NCI-H146 treated with DMSO at 0.1 percent for 48 hours (cell line): ENCODE results near the gene CTRB2.

ENCODE experiments used
- DNase-seq: peaks from one replicate; lab custom pipeline; 2025; ENCODE audit not compliant: unreplicated experiment; lab: John Stamatoyannopoulos, UW

The CTRB2 gene

DNA sequence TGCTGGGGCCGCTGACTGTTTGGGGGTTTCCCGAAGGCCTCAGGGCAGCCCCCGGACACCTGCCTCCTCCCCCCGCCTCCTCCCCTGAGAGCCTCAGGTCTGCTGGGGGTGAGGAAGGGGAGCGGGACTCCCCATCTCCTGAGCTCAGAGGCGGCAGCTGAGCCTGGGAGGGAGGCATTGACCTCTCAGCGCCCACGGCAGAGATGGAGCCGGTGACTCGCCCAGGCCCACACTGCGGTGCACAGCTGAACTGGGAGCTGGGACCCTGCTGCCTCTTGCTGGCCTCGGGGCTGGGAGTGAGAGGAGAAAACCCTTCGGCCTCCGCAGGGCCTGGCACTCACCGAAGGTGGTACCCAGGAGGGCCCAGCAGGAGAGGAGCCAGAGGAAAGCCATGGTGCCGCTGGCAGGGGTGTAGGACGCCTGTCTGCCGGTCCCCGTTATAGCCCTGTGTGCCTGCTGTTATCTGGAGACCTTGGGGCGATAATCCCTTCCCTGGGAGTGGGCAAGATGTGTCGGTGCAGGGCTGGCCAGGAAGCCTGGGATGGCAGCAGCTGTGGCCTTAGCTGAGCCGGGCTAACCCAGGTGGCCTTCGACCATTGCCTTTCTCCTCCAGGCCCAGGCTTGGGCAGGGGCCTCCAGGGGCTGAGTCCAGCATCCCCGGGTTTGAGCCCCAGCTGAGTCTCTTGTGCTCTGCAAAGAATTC is at the start of gene CTRB2:
Gene CTRB2, minus strand, starts transcription at position 413 of the 703 bp plus-strand sequence. Its CDS starts 20 bp downstream, at position 393.
- no peak for DNase-seq

GRCh38 chr16:75256059-75256571 is 49.2 kb upstream of the CTRB2 start:
- no peak for DNase-seq

- DNase-seq = no peak
Observed at GRCh38 chr16:75254359-75254837, 47.4 kb upstream of the CTRB2 start.

GRCh38 chr16:75252946-75253911 is 46.3 kb upstream of the CTRB2 start:
- DNase-seq = no peak

GRCh38 chr16:75252049-75252864 is 45.3 kb upstream of the CTRB2 start:
- DNase-seq = no peak

- peak; percentile 45 for DNase-seq
Observed at GRCh38 chr16:75251280-75252048, 44.5 kb upstream of the CTRB2 start, which contains the start of gene BCAR1. TSS of gene BCAR1 (minus strand) at chr16:75251624. CDS start at chr16:75251482, 142 bp downstream.

DNA sequence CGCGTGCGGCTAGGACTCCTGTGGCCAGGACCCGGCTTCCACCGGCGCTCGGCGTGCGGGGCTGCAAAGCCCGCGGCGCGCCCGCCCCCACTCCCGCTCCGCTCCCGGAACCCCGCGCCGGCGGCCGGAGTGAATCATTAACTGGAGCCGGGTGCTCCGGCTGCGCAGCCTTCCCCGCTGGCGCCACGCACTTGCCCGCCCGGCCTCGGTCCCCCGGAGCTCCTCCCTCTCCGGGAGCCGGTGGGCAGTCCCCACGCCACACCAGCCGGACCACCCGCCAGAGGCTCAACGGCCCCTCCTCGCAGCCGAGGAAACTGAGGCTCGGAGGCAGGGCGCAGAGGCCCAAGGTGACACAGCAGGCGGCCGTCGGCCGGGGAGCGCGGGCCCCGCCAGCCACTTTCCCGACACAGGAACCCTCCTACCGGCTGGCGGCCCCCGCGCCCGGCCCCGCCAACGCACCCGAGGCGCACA is 43.9 kb upstream of the CTRB2 start:
- no peak for DNase-seq

DNA sequence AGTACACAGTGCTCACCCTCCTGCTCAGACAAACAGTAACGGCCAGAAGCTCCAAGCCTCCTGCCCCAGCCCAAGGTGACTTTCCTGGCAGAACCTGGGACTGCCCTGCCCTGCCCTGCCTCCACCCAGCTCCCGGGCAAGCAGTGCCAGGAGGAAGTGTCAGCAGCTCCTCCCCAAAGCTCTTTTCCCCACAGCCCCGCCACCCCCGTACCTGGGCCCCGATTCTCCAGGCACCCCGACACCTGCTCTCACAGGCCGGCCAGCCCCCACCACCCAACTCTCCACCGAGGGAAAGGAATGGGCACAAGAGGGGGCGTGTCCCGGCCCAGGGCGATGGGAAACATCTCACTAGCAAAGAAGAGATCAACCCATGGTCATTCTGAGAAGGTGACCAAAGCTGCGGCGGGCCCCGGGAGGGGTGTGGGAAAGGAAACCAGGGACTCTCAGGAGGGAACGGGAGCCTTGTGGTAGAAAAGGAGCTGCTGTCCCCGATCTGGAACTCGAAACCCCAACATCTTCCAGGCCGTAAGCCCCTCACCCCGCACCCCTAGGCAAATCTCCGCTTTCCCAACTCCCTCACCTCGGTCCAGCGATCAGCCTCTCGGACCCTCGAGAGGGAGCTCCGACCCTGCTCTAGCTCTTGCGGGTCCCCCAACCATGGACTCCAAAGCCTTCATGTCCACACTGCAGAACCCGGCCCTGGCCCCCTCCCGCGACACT is 43.3 kb upstream of the CTRB2 start:
- DNase-seq = no peak

DNA sequence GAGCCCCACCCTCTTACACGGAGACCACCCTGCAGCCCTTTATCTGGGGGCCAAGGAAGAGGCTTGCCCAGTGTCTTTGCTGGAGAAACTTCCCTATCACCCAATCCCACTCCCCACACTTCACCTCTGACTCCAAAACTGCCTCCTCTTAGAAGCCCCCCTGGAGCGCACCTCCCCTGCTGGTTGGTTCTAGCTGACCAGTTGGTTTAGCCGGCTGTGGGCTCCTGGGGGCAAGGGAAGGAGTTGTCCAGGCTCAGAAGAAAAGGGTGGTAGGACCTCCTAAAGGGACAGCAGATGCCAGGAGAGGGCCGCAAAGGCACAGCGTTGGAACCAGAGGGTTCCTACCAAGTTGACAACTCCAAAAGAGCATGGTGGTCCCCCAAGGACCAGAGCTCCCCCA is 42.5 kb upstream of the CTRB2 start:
- DNase-seq = no peak

GRCh38 chr16:75248536-75249380 is 41.8 kb upstream of the CTRB2 start:
- no peak for DNase-seq

DNA sequence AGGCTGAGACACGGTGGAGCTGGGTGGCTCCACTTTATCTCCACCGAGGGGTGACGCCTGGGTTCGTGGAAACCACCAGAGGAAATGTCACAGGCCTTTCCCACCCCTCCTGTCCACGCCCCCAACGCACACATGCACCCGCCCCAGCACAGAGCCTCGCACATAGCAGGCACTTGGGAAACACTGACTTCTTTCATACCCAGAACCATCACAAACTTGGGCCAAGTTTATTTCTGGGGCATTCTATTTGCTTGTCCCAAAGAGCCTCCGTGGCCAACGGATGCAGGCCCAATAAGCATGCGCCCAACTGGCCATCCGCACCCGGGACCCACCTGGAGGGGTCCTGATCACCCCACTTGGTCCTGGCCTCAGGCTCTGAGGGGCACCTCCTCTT is 41.2 kb upstream of the CTRB2 start:
- no peak for DNase-seq

GRCh38 chr16:75247249-75247648 is 40.3 kb upstream of the CTRB2 start:
- no peak for DNase-seq

DNA sequence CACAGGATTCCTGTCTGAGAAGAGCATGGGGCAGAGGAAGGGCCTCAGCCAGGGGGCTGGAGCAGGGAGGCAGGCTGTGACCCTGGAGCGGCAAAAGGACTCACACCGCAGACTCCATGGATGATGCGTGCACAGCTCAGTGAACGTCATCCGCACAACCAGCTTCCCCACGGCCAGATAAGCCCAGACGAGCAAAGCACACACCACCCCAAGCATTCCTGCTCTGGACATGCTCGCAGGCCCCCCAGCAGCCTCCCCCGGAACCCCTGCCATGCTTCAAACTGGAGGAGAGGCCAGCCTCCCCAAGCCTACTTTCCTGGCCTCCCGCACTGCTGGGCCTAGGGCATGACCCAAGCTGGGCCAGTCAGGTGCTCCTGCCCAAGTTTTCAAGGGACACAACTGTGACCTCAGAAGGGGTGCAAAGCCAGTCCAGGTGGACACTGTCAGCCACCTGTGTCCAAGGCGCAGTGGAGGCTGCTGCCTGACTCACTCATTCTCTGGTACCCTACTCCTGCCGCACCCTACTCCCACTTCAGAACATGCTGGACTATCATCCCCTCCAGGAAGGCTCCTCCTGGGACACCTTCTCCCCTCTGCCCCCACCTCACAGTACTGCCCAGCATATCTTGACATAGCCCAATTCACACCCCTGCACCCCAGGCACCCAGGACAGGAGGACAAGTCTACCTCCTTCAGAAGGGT is 39.7 kb upstream of the CTRB2 start:
- no peak for DNase-seq

- DNase-seq = no peak
Observed at GRCh38 chr16:75244844-75245758, 38.1 kb upstream of the CTRB2 start.

DNA sequence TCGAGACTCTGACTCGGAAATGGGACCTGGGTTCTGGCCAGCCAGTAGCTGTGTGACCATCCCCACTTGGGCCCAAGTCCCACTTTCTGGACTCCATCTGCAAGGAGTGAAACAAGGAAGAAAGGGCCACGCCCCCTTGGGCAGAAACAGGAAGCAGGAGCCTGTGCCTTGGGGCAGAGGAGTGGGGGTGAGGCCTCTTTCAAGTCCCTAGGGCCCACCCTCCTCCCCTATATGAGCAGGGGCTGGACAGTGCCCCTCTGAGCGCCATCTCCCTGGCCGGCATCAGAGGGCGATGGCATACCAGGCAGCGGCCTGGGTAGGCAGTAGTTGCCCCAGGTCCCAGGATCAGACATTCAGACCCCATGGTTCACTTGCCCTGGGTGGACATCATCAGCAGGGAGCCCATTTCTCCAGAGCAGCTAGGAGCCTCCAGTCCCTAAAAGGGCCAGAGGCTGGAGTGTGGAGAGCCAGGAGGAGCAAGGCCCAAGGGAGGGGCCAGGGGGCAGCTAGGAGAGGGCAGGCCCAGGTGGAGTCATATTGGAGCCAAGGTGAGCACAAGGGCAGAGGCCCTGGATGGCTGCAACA is 37.4 kb upstream of the CTRB2 start:
- DNase-seq = no peak

DNA sequence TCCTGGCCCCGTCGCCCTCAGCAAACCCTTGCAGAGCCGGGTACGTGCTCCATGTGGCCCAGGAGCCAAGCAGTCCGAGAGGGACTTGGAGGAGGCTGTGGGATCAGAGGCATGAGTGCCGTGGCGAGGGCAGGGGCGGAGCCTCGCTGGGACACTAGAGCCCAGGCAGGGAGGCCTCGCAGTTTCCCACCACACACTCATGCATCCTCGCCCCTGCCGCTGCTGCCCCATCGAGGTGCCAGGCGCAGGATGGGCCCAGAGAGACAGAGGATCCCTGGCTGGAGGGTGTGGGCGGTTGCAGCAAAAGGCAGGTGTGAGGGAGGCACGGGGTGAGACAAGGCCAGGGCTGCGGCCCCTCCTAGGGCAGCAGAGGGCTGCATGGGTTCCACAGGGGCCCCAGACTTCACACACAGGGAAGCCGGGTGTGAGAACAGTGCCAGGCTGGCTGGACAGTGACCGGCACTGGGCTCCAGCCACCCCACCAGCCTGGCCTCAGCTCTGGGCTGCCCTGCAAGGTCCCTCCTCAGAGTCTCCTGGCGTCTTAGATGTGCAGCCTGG is 36.8 kb upstream of the CTRB2 start:
- DNase-seq = no peak
